Measurements from ENCODE around the gene LZIC.

LZIC gene

GRCh38 chr1:9906466-9906865, 36.7 kb downstream of the LZIC start:
- Histone ChIP-seq H3K27ac (ENCODE audit: low read depth, low read length, poor library complexity, severe bottlenecking) (no peak overlapping the region), H3K4me2 (ENCODE audit: low read length) (no peak overlapping the region), H3K4me1 (ENCODE audit: insufficient read depth, low read length, severe bottlenecking) (peaks cover 18% of the 10 kb centered on the region), H3F3A (ENCODE audit: insufficient read depth, low read length) (no peaks in the 10 kb centered on the region), H3K36me3 (ENCODE audit: insufficient read depth, low read length) (no peaks in the 10 kb centered on the region), H3K9ac (ENCODE audit: low read length) (no peak overlapping the region), H3K27me3 (ENCODE audit: insufficient read depth, low read length) (0 out of 2 replicates have a peak, but pooled peaks cover 3% of the 10 kb centered on the region), H2AFZ (ENCODE audit: low read length) (no peak overlapping the region), H4K20me1 (ENCODE audit: insufficient read depth, low read length) (no peaks in the 10 kb centered on the region), H3K9me3 (ENCODE audit: low read length) (no peaks in the 10 kb centered on the region), H3K4me3 (ENCODE audit: low read depth, low read length, poor library complexity, severe bottlenecking) (no peak overlapping the region), H3K79me2 (ENCODE audit: insufficient read depth, low read length) (no peaks in the 10 kb centered on the region), H3K9me2 (ENCODE audit: low read depth, low read length) (no peaks in the 10 kb centered on the region)
- TF ChIP-seq CTCF (IDR thresholded peaks at IDR 0.05; ENCODE audit: low read length): no peak
- no peak for TF ChIP-seq EZH2 (IDR thresholded peaks at IDR 0.05; ENCODE audit: borderline replicate concordance, low read length)

GRCh38 chr1:9905010-9905409, 38.2 kb downstream of the LZIC start:
- Histone ChIP-seq H3K79me2 (ENCODE audit: insufficient read depth, low read length) (no peaks in the 10 kb centered on the region), H3K4me2 (ENCODE audit: low read length) (no peak overlapping the region), H3K36me3 (ENCODE audit: insufficient read depth, low read length) (no peaks in the 10 kb centered on the region), H3K4me3 (ENCODE audit: low read depth, low read length, poor library complexity, severe bottlenecking) (no peak overlapping the region), H3K27me3 (ENCODE audit: insufficient read depth, low read length) (0 out of 2 replicates have a peak, but pooled peaks cover 3% of the 10 kb centered on the region), H3K9me3 (ENCODE audit: low read length) (no peaks in the 10 kb centered on the region), H4K20me1 (ENCODE audit: insufficient read depth, low read length) (no peaks in the 10 kb centered on the region), H3K27ac (ENCODE audit: low read depth, low read length, poor library complexity, severe bottlenecking) (no peak overlapping the region), H3K9me2 (ENCODE audit: low read depth, low read length) (no peaks in the 10 kb centered on the region), H2AFZ (ENCODE audit: low read length) (no peak overlapping the region), H3K9ac (ENCODE audit: low read length) (no peak overlapping the region), H3K4me1 (ENCODE audit: insufficient read depth, low read length, severe bottlenecking) (peaks cover 16% of the 10 kb centered on the region), H3F3A (ENCODE audit: insufficient read depth, low read length) (no peaks in the 10 kb centered on the region)
- no peak for TF ChIP-seq CTCF (IDR thresholded peaks at IDR 0.05; ENCODE audit: low read length)
- no peak for TF ChIP-seq EZH2 (IDR thresholded peaks at IDR 0.05; ENCODE audit: borderline replicate concordance, low read length)

- Histone ChIP-seq H2AFZ (ENCODE audit: low read length) (no peak overlapping the region), H3K4me3 (ENCODE audit: low read depth, low read length, poor library complexity, severe bottlenecking) (no peak overlapping the region), H4K20me1 (ENCODE audit: insufficient read depth, low read length) (no peaks in the 10 kb centered on the region), H3K27me3 (ENCODE audit: insufficient read depth, low read length) (0 out of 2 replicates have a peak, but pooled peaks cover 3% of the 10 kb centered on the region), H3K9me3 (ENCODE audit: low read length) (no peaks in the 10 kb centered on the region), H3K27ac (ENCODE audit: low read depth, low read length, poor library complexity, severe bottlenecking) (no peak overlapping the region), H3K4me1 (ENCODE audit: insufficient read depth, low read length, severe bottlenecking) (peaks cover 15% of the 10 kb centered on the region), H3K9ac (ENCODE audit: low read length) (no peak overlapping the region), H3K9me2 (ENCODE audit: low read depth, low read length) (no peaks in the 10 kb centered on the region), H3K36me3 (ENCODE audit: insufficient read depth, low read length) (no peaks in the 10 kb centered on the region), H3K4me2 (ENCODE audit: low read length) (no peak overlapping the region), H3K79me2 (ENCODE audit: insufficient read depth, low read length) (no peaks in the 10 kb centered on the region), H3F3A (ENCODE audit: insufficient read depth, low read length) (no peaks in the 10 kb centered on the region)
- TF ChIP-seq CTCF (IDR thresholded peaks at IDR 0.05; ENCODE audit: low read length) (no peak), EZH2 (IDR thresholded peaks at IDR 0.05; ENCODE audit: borderline replicate concordance, low read length) (no peak)
Observed at GRCh38 chr1:9904596-9904995, 38.6 kb downstream of the LZIC start.

Data from OCI-LY1 (cell line).